GM19099 (cell line): Measurements from ENCODE around the gene LBX1.

Experiments used
- POLR2A ChIP-seq: IDR thresholded peaks from 3 replicates; pipeline ENCODE4 v1.6.1; 2011; ENCODE audit warnings: low read depth; ENCODE audit not compliant: insufficient read length; ENCODE audit errors: extremely low read depth

Gene LBX1

DNA sequence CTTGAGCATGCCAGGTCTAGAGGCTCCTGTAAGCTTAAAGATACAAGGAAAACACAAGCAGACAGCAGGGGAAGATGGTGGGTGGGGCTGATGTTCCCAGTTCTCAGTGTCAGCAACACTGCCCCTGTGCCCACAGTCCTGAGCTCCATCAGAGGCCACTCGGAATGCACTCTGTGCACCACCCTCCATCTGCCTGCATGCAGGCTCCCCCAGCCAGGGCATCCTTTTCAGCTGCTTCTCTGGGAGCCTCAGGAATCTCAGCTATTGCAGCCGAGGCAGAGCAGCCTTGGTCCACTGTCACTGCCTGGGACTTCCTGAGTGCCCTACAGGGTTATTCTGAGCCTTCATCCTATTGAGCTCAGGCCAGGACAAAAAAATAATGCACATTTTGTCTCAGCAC, 22.2 kb downstream of the LBX1 start:
- no peak for TF ChIP-seq POLR2A

GRCh38 chr10:101195921-101196320, 33.3 kb downstream of the LBX1 start:
- no peak for TF ChIP-seq POLR2A

- no peak for TF ChIP-seq POLR2A
Observed at GRCh38 chr10:101189461-101190401, 39.5 kb downstream of the LBX1 start.

- TF ChIP-seq POLR2A, result no peak
Observed at GRCh38 chr10:101188942-101189341, 40.3 kb downstream of the LBX1 start.

GRCh38 chr10:101183458-101184183, 45.6 kb downstream of the LBX1 start:
- no peak for TF ChIP-seq POLR2A

DNA sequence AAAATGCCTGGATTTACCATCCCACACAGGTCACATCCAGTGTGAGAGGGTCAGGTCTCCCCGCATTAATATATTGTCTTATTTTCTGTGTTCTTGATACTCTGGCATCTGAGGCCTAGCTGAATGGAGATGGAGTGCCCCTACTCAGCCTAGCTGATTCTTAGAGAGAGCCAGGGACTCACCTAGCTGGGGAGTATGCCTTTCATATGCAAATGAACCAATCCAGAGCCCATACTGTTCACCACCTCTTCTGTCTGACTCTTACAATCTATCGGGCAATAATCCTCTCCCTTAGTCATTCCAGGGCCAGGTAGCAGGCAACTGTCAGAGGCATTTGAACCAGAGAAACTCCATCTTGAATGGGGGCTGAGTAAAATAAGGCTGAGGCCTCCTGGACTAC, 46.3 kb downstream of the LBX1 start:
- TF ChIP-seq POLR2A, result no peak
